Immature natural killer cell (primary cell): ENCODE data around the gene STOM. TPM values are rescaled to one million over a fixed set of nuclear protein-coding genes. Genes with fewer than 3 reads are reported as not detected.

Experiments used
- DNase-seq, 3 donors: peaks; one replicate each; pipeline ENCODE4 v3.0.0; 2022; ENCODE audit warnings: mixed read lengths in 1 of 3
- H3K27ac Mint-ChIP-seq, 6 donors: one replicate each; pipeline ENCODE4 v1.8.0; 2020; ENCODE audit warnings: mixed read lengths in 6 of 6, mild to moderate bottlenecking in 5 of 6, inconsistent platforms in 4 of 6, moderate library complexity in 3 of 6
- H3K27me3 Mint-ChIP-seq, 3 donors: one replicate each; pipeline ENCODE4 v1.8.0; 2020 to 2021; ENCODE audit warnings: low read depth in 3 of 3, mild to moderate bottlenecking in 3 of 3, mixed read lengths in 3 of 3, moderate library complexity in 3 of 3, inconsistent platforms in 1 of 3
- H3K36me3 Mint-ChIP-seq, 3 donors: one replicate each; pipeline ENCODE4 v1.8.0; 2020; ENCODE audit warnings: mixed read lengths in 3 of 3, inconsistent platforms in 2 of 3, mild to moderate bottlenecking in 2 of 3
- H3K4me1 Mint-ChIP-seq, 2 donors: one replicate each; pipeline ENCODE4 v1.8.0; 2020; ENCODE audit warnings: inconsistent platforms in 2 of 2, mild to moderate bottlenecking in 2 of 2, mixed read lengths in 2 of 2, moderate library complexity in 1 of 2
- H3K4me3 Mint-ChIP-seq, 5 donors: one replicate each; pipeline ENCODE4 v1.8.0; 2020; ENCODE audit warnings: mild to moderate bottlenecking in 5 of 5, mixed read lengths in 5 of 5, inconsistent platforms in 3 of 5, moderate library complexity in 3 of 5
- H3K9me3 Mint-ChIP-seq, 6 donors: one replicate each; pipeline ENCODE4 v1.8.0; 2020; ENCODE audit warnings: mild to moderate bottlenecking in 6 of 6, mixed read lengths in 6 of 6, inconsistent platforms in 4 of 6, moderate library complexity in 3 of 6
- polyA plus RNA-seq, 3 donors: library from polyadenylated mRNA; unstranded; fragments of 300-500 nt; fragmentation: Illumina TruSeq; gene quantifications; one replicate each; pipeline ENCODE4 v1.2.3, GENCODE V29; 2021

The STOM gene
- polyA plus RNA-seq, 3 donors from 2014 or later = 472 to 632 (median 495) TPM

GRCh38 chr9:121319383-121319780 is 50.7 kb downstream of the STOM start:
- Mint-ChIP-seq H3K4me1 (peaks cover 31 to 42% of the 10 kb centered on the region in 2 donors), H3K27ac (no peak overlapping the region), H3K9me3 (no peaks in the 10 kb centered on the region), H3K4me3 (no peak overlapping the region), H3K36me3 (peaks cover 9 to 32% (median 11%) of the 10 kb centered on the region in 3 donors), H3K27me3 (peaks cover 2 to 11% (median 3%) of the 10 kb centered on the region in 3 donors)
- no peak for DNase-seq

GRCh38 chr9:121318631-121319382 is 51.2 kb downstream of the STOM start:
- Mint-ChIP-seq H3K36me3 (peaks cover 7 to 34% (median 16%) of the 10 kb centered on the region in 3 donors), H3K4me1 (peaks cover 28 to 39% of the 10 kb centered on the region in 2 donors), H3K27ac (no peak overlapping the region), H3K9me3 (no peaks in the 10 kb centered on the region), H3K27me3 (peaks cover 2 to 11% (median 3%) of the 10 kb centered on the region in 3 donors), H3K4me3 (no peak overlapping the region)
- no peak for DNase-seq

- Mint-ChIP-seq H3K27ac (no peak overlapping the region), H3K36me3 (peaks cover 13 to 36% (median 17%) of the 10 kb centered on the region in 3 donors), H3K9me3 (no peaks in the 10 kb centered on the region), H3K4me1 (peaks cover 24 to 31% of the 10 kb centered on the region in 2 donors), H3K4me3 (no peak overlapping the region), H3K27me3 (peaks cover 2 to 9% (median 3%) of the 10 kb centered on the region in 3 donors)
- no peak for DNase-seq
Measured at GRCh38 chr9:121317737-121318630, 52.1 kb downstream of the STOM start.

GRCh38 chr9:121316852-121317373 is 53.1 kb downstream of the STOM start:
- H3K9me3 Mint-ChIP-seq = no peaks in the 10 kb centered on the region
- peaks cover 9 to 31% (median 14%) of the 10 kb centered on the region in 3 donors for H3K36me3 Mint-ChIP-seq
- peaks cover 15 to 21% of the 10 kb centered on the region in 2 donors for H3K4me1 Mint-ChIP-seq
- no peak for DNase-seq
- peaks cover 2 to 9% (median 3%) of the 10 kb centered on the region in 3 donors for H3K27me3 Mint-ChIP-seq
- H3K4me3 Mint-ChIP-seq = no peak overlapping the region
- no peak overlapping the region for H3K27ac Mint-ChIP-seq

DNA sequence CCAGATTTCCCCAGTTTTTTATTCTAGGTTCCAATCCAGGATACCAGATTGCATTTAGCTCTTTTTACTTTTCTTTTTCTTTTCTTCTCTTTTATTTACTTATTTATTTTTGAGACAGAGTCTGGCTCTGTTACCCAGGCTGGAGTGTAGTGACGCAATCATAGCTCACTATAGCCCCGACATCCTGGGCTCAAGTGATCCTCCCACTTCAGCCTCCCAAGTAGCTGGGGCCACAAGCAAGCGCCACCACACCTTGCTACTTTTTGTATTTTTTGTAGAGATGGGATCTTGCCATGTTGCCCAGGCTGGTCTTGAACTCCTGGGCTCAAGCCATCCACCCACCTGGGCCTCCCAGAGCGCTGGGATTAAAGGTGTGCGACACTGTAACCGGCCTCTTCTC is 53.7 kb downstream of the STOM start:
- no peak for DNase-seq
- Mint-ChIP-seq H3K4me3 (no peak overlapping the region), H3K4me1 (peaks cover 15 to 17% of the 10 kb centered on the region in 2 donors), H3K27ac (no peak overlapping the region), H3K27me3 (peaks cover 2 to 9% (median 3%) of the 10 kb centered on the region in 3 donors), H3K36me3 (peaks cover 13 to 37% (median 14%) of the 10 kb centered on the region in 3 donors), H3K9me3 (no peaks in the 10 kb centered on the region)

GRCh38 chr9:121313458-121314152 is 56.4 kb downstream of the STOM start:
- no peaks in the 10 kb centered on the region for H3K9me3 Mint-ChIP-seq
- no peak overlapping the region for H3K27ac Mint-ChIP-seq
- no peaks in the 10 kb centered on the region for H3K4me1 Mint-ChIP-seq
- H3K27me3 Mint-ChIP-seq = peaks cover 0 to 2% (median 1%) of the 10 kb centered on the region in 3 donors
- DNase-seq = no peak
- peaks cover 19 to 46% (median 19%) of the 10 kb centered on the region in 3 donors for H3K36me3 Mint-ChIP-seq
- H3K4me3 Mint-ChIP-seq = no peak overlapping the region

DNA sequence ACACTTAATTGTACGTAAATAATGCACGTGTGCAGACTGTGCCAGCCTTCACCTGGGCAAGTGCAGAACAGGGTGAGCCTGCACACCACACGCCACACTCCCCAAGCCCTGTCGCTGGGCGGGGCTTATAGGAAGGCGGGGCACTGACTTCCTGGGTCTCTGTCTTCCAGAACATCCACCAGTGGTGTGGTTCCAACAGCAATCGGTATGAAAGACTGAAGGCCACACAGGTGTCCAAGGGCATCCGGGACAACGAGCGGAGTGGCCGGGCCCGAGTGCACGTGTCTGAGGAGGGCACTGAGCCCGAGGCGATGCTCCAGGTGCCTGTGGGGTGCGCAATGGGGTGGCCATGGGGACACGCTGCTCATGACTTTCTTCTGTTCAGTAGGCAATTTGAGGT is 57.9 kb downstream of the STOM start:
- no peaks in the 10 kb centered on the region for H3K4me1 Mint-ChIP-seq
- H3K9me3 Mint-ChIP-seq = no peaks in the 10 kb centered on the region
- peaks cover 0 to 1% (median 0%) of the 10 kb centered on the region in 3 donors for H3K27me3 Mint-ChIP-seq
- H3K27ac Mint-ChIP-seq = no peak overlapping the region
- peaks cover 19 to 46% (median 23%) of the 10 kb centered on the region in 3 donors for H3K36me3 Mint-ChIP-seq
- DNase-seq = no peak
- H3K4me3 Mint-ChIP-seq = no peak overlapping the region

GRCh38 chr9:121310571-121310970 is 59.5 kb downstream of the STOM start:
- H3K36me3 Mint-ChIP-seq = peaks cover 19 to 50% (median 29%) of the 10 kb centered on the region in 3 donors
- H3K27ac Mint-ChIP-seq = no peak overlapping the region
- no peak for DNase-seq
- H3K4me1 Mint-ChIP-seq = no peaks in the 10 kb centered on the region
- H3K4me3 Mint-ChIP-seq = no peak overlapping the region
- peaks cover 0 to 1% (median 0%) of the 10 kb centered on the region in 3 donors for H3K27me3 Mint-ChIP-seq
- H3K9me3 Mint-ChIP-seq = no peaks in the 10 kb centered on the region

GRCh38 chr9:121309833-121310425 is 60.1 kb downstream of the STOM start:
- Mint-ChIP-seq H3K27ac (peak overlapping the region in 2 of 6 donors; percentile 12 to 70), H3K27me3 (peaks cover 0 to 1% (median 0%) of the 10 kb centered on the region in 3 donors), H3K9me3 (no peaks in the 10 kb centered on the region), H3K4me3 (no peak overlapping the region), H3K36me3 (peaks cover 19 to 51% (median 29%) of the 10 kb centered on the region in 3 donors), H3K4me1 (no peaks in the 10 kb centered on the region)
- DNase-seq = no peak

- no peak overlapping the region for H3K27ac Mint-ChIP-seq
- peaks cover 0 to 1% (median 0%) of the 10 kb centered on the region in 3 donors for H3K27me3 Mint-ChIP-seq
- H3K4me1 Mint-ChIP-seq = no peaks in the 10 kb centered on the region
- H3K9me3 Mint-ChIP-seq = no peaks in the 10 kb centered on the region
- peaks cover 19 to 57% (median 26%) of the 10 kb centered on the region in 3 donors for H3K36me3 Mint-ChIP-seq
- no peak overlapping the region for H3K4me3 Mint-ChIP-seq
- no peak for DNase-seq
Measured at GRCh38 chr9:121309171-121309570, 60.9 kb downstream of the STOM start.

DNA sequence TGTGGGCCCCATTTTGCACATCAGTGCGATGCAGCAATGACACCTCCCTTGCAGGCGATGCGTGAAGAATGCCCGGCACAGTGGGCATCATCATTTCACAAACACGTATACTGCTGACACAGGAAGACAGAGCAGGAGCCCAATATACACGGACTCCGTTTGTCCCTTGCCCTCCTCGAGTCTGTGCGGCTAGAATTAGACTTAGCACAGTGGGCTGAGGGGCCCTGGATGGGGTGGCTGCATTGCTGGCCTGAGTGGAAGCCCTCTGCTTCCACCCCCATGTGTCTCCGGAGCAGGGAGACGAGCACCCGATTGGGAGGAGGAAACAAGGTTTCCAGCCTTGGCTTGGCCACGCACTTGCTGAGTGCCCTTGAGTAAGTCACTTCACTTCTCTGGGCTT is 61.3 kb downstream of the STOM start:
- H3K4me3 Mint-ChIP-seq = no peak overlapping the region
- DNase-seq = no peak
- H3K4me1 Mint-ChIP-seq = no peaks in the 10 kb centered on the region
- no peak overlapping the region for H3K27ac Mint-ChIP-seq
- H3K27me3 Mint-ChIP-seq = peaks cover 0 to 1% (median 0%) of the 10 kb centered on the region in 3 donors
- no peaks in the 10 kb centered on the region for H3K9me3 Mint-ChIP-seq
- peaks cover 19 to 57% (median 23%) of the 10 kb centered on the region in 3 donors for H3K36me3 Mint-ChIP-seq

GRCh38 chr9:121307976-121308375 is 62.1 kb downstream of the STOM start:
- DNase-seq = no peak
- H3K4me3 Mint-ChIP-seq = no peak overlapping the region
- no peaks in the 10 kb centered on the region for H3K4me1 Mint-ChIP-seq
- peaks cover 16 to 52% (median 21%) of the 10 kb centered on the region in 3 donors for H3K36me3 Mint-ChIP-seq
- no peak overlapping the region for H3K27ac Mint-ChIP-seq
- no peaks in the 10 kb centered on the region for H3K9me3 Mint-ChIP-seq
- peaks cover 0 to 1% (median 0%) of the 10 kb centered on the region in 3 donors for H3K27me3 Mint-ChIP-seq
